ENCODE measurements around the gene UST.
"Not testable (repeated sequence)": the region's sequence is repeated elsewhere in the genome, so short reads cannot be mapped to it uniquely, and the experiment has no call there.

The UST gene

GRCh38 chr6:148765898-148766808 lies 19.3 kb downstream of the UST start:
- no peak for DNase-seq (ENCODE audit: low read depth in 2 of 2)

GRCh38 chr6:148768646-148769270 lies 21.9 kb downstream of the UST start:
- DNase-seq (ENCODE audit: low read depth in 2 of 2) = no peak

- no peak for DNase-seq (ENCODE audit: low read depth in 2 of 2)
Observed at GRCh38 chr6:148769304-148769968, 22.6 kb downstream of the UST start.

GRCh38 chr6:148770408-148771211 lies 23.8 kb downstream of the UST start:
- no peak for DNase-seq (ENCODE audit: low read depth in 2 of 2)

GRCh38 chr6:148771212-148771601 lies 24.4 kb downstream of the UST start:
- no peak for DNase-seq (ENCODE audit: low read depth in 2 of 2)

- DNase-seq (ENCODE audit: low read depth in 2 of 2) = no peak
Observed at GRCh38 chr6:148771896-148772554, 25.2 kb downstream of the UST start.

GRCh38 chr6:148775161-148775560 lies 28.3 kb downstream of the UST start:
- DNase-seq (ENCODE audit: low read depth in 2 of 2) = no peak

GRCh38 chr6:148776321-148777308 lies 29.8 kb downstream of the UST start:
- no peak for DNase-seq (ENCODE audit: low read depth in 2 of 2)

- no peak for DNase-seq (ENCODE audit: low read depth in 2 of 2)
Observed at GRCh38 chr6:148779142-148779562, 32.3 kb downstream of the UST start.

GRCh38 chr6:148780423-148780822 lies 33.6 kb downstream of the UST start:
- DNase-seq (ENCODE audit: low read depth in 2 of 2) = not testable (repeated sequence)

GRCh38 chr6:148780918-148781436 lies 34.1 kb downstream of the UST start:
- DNase-seq (ENCODE audit: low read depth in 2 of 2) = no peak

GRCh38 chr6:148789948-148790347 lies 43.1 kb downstream of the UST start:
- no peak for DNase-seq (ENCODE audit: low read depth in 2 of 2)

GRCh38 chr6:148790404-148790803 lies 43.6 kb downstream of the UST start:
- no peak for DNase-seq (ENCODE audit: low read depth in 2 of 2)

GRCh38 chr6:148790817-148791216 lies 44.0 kb downstream of the UST start:
- no peak for DNase-seq (ENCODE audit: low read depth in 2 of 2)

GRCh38 chr6:148791372-148791771 lies 44.5 kb downstream of the UST start:
- no peak for DNase-seq (ENCODE audit: low read depth in 2 of 2)

- no peak for DNase-seq (ENCODE audit: low read depth in 2 of 2)
Observed at GRCh38 chr6:148793721-148794120, 46.9 kb downstream of the UST start.

GRCh38 chr6:148794797-148795196 lies 48.0 kb downstream of the UST start:
- DNase-seq (ENCODE audit: low read depth in 2 of 2) = no peak

GRCh38 chr6:148795563-148795962 lies 48.7 kb downstream of the UST start:
- no peak for DNase-seq (ENCODE audit: low read depth in 2 of 2)

GRCh38 chr6:148799647-148800046 lies 52.8 kb downstream of the UST start:
- DNase-seq (ENCODE audit: low read depth in 2 of 2) = no peak

GRCh38 chr6:148800536-148800935 lies 53.7 kb downstream of the UST start:
- no peak for DNase-seq (ENCODE audit: low read depth in 2 of 2)
